Tongue (tissue), 2 donors: ENCODE results near the gene SEL1L. TPM values are rescaled to one million over a fixed set of nuclear protein-coding genes. Genes with fewer than 3 reads are reported as not detected.
A peak's percentile ranks its signal among the peaks of the same experiment; 100 is the strongest.
"Not testable (repeated sequence)": the region's sequence is repeated elsewhere in the genome, so short reads cannot be mapped to it uniquely, and the experiment has no call there.

ENCODE experiments used
- DNase-seq: peaks from one replicate; pipeline ENCODE4 v3.0.0-alpha.2; 2015
- total RNA-seq: library from RNA; depleted of rRNA; stranded (reverse); fragments of >200 nt; gene quantifications from one replicate; pipeline ENCODE4 v1.2.3, GENCODE V29; 2014

Gene SEL1L
- total RNA-seq: 56.5 TPM

- peak; percentile 100 for DNase-seq
Observed at GRCh38 chr14:81533536-81534343, at the start of gene SEL1L. SEL1L (minus strand) TSS chr14:81533853; CDS start chr14:81533744, 109 bp downstream.

- DNase-seq: no peak
Observed at GRCh38 chr14:81582420-81582819, 48.8 kb upstream of the SEL1L start.

- DNase-seq: no peak
Observed at GRCh38 chr14:81579115-81579514, 45.5 kb upstream of the SEL1L start.

GRCh38 chr14:81571437-81571836, 37.8 kb upstream of the SEL1L start:
- no peak for DNase-seq

- no peak for DNase-seq
Observed at GRCh38 chr14:81567302-81567701, 33.6 kb upstream of the SEL1L start.

- peak; percentile 61 for DNase-seq
Observed at GRCh38 chr14:81565441-81566290, 32.0 kb upstream of the SEL1L start.

GRCh38 chr14:81562818-81563217, 29.2 kb upstream of the SEL1L start:
- no peak for DNase-seq

- no peak for DNase-seq
Observed at GRCh38 chr14:81561084-81561775, 27.6 kb upstream of the SEL1L start.

GRCh38 chr14:81559385-81559784, 25.7 kb upstream of the SEL1L start:
- no peak for DNase-seq

GRCh38 chr14:81557146-81557545, 23.5 kb upstream of the SEL1L start:
- no peak for DNase-seq

GRCh38 chr14:81555684-81556083, 22.0 kb upstream of the SEL1L start:
- no peak for DNase-seq

GRCh38 chr14:81555051-81555450, 21.4 kb upstream of the SEL1L start:
- no peak for DNase-seq

- no peak for DNase-seq
Observed at GRCh38 chr14:81551471-81551870, 17.8 kb upstream of the SEL1L start.

- DNase-seq: no peak
Observed at GRCh38 chr14:81550001-81550637, 16.5 kb upstream of the SEL1L start.

GRCh38 chr14:81541206-81541605, 7.6 kb upstream of the SEL1L start:
- not testable (repeated sequence) for DNase-seq

GRCh38 chr14:81537193-81537592, 3.5 kb upstream of the SEL1L start:
- DNase-seq: no peak

- DNase-seq: no peak
Observed at GRCh38 chr14:81536241-81536771, 2.7 kb upstream of the SEL1L start.

- no peak for DNase-seq
Observed at GRCh38 chr14:81535396-81536164, 1.9 kb upstream of the SEL1L start.

- DNase-seq: no peak
Observed at GRCh38 chr14:81534510-81535074, 939 bp upstream of the SEL1L start.

GRCh38 chr14:81533212-81533535, 479 bp downstream of the SEL1L start:
- peak; percentile 6 for DNase-seq

- no peak for DNase-seq
Observed at GRCh38 chr14:81529391-81529790, 4.3 kb downstream of the SEL1L start.
